GM20431 (cell line): Measurements from ENCODE around the gene BPGM.

Experiments
- in situ Hi-C: fragments of 300-500 bp; cut with MseI, MboI; formaldehyde crosslinking; loops from one replicate; pipeline ENCODE4 v1.15.0; 2020; ENCODE audit warnings: low sequenced_read_pairs; ENCODE audit not compliant: unreplicated experiment

BPGM gene

DNA sequence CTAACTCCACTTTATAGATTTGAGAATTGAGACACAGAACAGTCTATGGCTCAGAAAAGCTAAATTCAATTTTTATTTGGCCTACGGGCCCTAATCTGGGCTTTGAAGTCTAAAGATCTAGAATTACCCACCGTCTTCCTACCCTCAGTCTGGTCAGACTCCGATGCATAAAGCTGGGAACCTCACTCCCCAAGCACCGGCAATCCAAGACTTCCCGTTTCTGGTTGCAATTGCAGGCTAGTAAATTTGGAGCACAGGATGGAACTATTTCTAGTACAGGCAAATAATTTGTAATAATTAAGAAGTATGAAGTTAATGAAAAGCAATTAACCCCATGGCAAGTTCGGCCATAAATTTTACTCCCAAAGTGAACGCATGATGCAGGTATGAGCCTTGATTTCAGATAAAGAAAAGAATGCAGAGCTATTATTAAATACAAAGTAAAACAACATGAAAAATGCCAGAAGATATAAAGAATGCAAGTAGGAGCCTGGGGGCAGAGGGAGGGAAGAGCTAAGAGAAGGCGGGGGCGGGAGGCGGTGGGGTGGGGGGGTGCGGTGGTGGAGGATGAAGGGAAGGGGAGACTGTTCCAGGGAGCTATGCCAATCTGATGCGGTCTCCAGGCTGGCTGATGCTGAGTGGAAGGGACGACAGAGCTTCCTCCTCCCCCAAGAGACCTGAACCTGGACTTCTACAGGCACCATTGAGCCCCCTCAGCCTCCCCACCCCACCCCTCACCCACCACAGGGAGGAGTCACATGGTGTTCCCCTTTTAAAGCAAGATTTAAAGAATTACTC lies 45.1 kb downstream of the BPGM start:
- in situ Hi-C loops: no loop called here

DNA sequence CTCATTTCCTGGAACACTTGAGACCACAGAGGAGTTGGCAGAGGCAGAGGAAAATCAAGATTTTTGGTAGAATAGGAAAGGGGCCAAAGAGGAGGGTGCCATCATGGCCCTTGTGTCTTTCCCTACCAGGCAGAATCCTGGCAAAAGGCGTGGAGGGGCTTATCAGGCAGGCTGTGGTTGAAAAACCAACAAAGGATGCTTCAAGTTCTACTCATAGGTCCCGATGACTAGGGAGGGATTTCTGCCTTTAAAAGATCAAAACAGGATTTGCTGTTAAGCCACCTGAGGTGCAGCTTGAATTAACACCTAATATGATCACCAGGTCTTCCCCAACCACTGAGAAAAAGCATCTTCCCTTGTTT lies 45.7 kb downstream of the BPGM start:
- in situ Hi-C loops: no loop called here

DNA sequence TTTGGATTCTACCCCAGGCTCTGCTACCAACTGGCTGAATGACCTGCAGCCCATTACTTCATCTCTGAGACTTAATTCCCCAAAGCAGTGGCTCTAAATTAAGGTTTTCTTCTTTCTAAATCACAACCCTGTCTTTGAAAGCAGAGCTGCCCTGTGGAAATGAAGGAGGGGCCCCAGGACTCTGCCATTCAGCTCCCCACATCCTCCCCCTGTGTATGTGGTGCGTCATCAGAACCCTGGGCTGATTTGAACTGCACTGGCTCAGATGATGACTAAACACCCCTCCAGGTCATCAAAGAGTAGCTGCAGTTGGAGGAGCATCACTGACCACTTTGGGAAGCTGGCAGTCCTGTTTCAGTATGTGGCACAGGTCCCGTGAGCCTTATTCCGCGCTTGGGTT lies 46.6 kb downstream of the BPGM start:
- in situ Hi-C loops: no loop called here

DNA sequence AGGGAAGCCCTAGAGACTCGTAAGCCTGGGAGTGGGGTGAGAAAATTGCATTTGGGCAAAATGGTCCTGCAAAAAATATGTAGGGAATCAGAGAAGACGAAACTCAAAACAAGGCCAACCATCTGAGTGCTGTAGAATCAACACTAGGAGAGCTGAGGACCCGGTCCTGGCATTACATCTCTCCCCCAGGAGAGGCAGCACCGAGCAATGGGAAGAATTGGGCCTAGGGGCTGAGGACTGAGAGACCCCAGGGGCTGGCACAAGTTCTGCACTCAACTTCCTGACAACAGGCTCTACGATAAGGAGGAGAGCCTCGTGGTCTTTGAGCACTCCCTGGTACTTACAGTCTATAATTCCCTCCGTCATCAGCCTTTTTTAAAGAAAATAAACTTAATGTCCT lies 47.6 kb downstream of the BPGM start:
- in situ Hi-C loops: no loop called here

DNA sequence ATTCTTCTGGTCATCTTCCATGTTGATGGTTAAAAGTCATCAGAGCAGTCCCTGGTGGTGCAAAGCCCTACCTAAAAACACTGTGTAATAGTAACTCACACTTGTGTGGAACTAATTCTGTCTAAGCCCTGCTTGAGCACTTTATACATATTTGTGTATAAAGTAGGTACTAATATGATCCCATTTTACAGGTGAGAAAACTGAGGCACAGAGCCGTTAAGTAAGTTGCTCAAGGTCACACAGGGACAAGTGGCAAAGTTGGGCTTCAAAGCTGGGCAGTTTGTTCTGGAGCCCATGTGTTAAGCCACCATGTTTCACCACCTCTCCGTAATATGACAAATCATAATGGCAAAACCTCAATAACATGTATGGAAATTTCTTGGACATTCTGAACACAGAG lies 48.1 kb downstream of the BPGM start:
- in situ Hi-C loops: no loop called here

DNA sequence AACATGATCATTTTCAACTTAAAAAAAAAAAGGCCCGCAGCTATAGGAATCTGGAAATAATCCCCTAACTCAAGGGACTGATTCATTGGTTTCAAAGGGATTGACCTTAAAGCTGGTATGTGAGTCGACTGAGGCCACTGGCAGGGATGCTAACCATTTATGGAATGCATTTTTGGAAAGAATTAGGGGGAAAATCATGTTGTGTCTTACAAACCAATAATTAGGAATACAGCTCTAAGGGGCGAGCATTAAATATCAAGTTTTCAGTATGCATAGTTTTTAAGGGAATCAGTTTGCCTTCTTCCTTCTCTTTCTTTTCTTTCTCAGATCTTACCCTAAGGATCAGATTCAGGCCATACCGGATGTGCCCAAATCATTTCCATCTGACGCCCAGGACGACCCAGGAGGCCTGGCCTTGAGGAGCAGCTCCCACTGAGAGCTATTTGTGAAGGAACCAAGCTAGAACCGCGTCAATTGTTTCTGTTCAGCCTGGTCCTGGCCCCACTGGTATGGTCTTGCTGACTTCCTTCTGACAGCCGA lies 48.7 kb downstream of the BPGM start:
- in situ Hi-C loops: no loop called here

DNA sequence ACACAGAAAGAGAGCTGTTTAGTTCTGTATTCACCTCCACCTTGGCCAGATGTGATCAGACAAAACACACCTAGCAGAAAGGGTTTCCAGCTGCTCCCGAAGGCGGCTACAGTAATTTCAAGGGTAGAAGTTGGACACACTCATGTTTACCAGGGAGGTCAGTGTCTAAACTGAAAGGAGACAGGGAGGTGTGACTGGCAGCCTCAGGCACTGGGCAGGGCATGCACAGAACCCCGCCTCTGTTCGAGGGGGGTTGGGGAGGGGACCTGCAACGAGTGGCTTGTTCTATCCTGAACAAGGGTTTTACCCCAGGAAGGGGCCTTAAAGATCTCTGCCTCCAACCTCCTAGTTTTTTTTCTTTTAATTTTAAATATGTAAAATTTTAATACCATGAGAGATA lies 49.6 kb downstream of the BPGM start:
- in situ Hi-C loops: no loop called here

DNA sequence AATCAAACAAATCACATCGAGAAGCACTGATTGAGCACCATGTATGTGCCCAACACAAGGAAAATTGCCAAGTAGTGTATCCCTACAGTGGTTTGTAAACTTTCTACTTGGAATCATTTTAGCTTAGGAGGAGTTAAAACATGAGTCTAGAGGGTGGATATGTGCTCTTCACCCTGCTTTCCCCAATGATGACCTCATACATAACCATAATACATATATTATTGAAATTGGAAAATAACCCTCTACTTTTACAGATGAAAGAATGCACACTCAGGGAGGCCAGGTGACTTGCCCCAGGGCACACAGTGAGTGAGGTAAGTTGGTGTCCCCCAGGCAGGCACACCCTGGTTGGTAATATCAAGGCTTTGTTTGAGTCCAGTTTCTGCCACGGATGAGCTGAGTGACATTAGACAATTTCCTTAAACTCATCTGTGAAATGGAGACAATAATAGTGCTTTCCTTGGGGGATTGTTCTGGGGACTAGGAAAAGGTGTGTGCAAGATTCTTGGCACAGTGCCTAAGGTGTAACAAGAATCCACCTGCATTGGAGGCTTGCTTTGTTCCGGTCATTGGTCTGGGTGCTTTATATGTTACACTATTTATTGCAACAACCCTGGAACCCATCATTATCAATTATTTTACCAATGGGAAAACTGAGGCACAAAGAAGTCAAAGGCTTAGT lies 50.7 kb downstream of the BPGM start:
- in situ Hi-C loops: no loop called here

DNA sequence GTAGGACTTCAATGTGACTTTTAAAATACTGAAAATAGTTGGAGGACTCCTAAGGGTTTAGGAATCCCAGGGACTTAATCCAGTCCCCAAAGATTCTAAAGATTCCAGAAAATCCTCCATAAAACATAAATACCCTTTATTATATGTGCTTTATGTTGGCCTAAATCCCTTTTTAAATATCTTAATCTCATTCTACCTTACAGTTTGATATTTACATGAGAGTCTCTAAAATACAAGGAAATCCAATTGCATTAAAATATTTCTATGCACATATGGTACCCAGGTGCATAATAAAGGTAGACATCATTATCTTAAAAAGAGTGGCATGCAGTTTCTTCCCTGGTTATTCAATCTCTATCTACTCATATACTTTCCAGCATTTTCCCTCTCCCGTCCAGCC lies 51.8 kb downstream of the BPGM start:
- in situ Hi-C loops: no loop called here

DNA sequence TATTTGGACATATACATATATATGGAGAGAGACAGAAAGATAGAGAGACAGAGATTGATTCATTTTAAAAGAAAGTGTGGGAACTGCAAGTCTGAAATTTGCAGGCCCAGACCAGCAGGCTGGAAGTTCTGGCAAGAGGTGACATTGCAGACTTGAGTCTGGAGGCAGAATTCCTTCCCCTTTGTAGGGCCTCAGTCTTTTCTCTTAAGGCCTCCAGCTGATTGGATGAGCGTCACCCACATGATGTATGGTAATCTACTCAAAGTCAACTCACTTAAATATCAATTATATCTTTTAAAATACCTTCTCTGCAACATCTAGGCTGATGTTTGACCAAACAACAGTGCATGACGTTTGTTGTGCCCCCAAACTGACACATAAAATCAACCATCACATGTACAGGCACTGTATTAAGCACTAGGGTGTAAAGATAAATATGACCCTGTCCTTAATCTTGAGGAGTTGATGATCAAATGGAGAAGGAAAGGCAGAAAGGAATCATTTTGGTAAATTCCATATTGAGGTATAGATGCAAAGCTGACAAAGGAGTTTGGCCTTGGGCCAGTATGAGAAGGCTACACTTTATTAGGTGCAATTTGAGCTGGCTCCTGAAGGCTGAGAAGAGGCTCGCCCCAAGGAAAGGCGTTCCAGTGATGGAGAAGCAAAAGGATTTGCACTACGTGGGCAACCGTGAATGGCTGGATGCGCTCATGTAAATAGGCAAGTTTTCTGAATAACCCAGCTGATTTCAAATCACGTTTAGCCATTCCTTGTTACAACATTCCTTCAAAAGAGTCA lies 52.6 kb downstream of the BPGM start:
- in situ Hi-C loops: no loop called here

DNA sequence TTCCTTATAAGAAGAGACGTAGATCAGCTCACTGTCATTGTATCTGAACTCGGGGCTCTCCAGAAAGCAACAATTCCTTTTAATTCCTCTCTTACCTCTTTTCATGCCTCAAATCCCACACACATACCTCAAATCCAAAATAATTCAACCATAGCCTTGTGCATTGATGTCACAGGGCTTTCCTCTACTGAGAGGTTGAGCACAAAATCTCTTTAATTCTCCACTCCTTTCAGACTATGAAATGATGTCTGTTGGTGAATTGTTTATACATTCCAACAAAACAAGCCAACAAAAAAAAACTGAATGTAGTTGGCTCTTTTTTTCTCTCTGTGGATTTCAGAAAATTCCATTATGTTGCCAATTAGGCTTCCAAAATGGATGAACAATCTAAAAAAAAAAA lies 53.2 kb downstream of the BPGM start:
- in situ Hi-C loops: no loop called here

DNA sequence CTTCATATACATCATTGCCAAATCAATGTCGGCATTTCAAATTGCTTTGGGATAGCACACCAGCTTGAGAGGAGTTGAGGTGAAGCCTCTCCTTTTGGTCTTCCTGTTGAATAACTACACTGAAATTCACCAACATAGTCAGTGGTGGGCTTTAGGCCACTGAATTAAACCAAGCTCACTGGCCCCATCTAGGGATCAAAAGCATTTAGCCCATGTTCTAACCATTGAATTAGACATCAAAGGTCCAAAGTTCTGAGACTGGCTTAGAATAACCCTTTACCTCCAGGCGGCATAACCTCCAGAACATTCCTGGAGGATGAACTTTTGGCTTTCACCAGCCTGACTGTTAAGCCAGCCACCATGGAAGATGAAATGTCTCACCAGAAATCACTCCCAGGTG lies 54.6 kb downstream of the BPGM start:
- in situ Hi-C loops: no loop called here

DNA sequence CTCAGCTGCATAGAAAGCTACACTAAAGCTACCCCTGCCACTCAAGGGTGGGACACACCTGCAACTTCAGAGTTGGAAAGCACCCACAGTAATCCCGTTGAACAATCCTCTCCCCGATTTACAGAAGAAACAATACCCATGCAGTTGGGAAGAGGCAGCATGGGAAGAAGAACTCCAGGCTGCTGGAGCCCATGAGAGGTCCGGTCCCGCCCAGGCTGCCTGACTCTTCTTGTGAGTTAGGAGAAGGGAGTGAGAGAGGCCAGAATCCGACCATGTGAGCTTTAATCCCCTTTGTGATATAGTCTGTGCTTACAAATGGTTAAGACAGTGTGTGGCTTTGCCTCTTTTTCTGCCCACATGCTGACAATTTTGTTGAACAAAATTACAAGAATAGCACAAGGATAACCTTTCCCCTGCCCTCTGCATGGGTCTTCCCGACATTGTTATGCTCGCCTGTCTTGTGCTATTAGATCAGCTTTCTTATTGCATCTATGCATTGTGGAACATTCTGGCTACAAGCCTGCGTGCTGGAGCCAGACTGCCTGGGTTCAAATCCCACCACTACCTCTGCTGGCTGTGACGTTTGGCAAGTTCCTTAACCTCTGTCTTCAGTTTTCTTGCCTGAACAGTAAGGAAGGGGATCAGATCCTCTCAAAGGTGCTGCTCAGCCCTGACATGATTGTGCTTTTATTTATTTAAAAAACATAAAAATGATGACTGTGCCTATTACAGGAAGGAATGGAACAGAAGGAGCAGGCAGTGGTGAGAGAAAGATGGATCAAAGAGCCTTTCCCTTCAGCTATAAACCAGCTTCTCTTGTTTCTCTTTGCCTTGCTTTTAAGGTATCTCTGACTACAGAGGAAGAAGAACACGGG lies 56.0 kb downstream of the BPGM start:
- in situ Hi-C loops: no loop called here

DNA sequence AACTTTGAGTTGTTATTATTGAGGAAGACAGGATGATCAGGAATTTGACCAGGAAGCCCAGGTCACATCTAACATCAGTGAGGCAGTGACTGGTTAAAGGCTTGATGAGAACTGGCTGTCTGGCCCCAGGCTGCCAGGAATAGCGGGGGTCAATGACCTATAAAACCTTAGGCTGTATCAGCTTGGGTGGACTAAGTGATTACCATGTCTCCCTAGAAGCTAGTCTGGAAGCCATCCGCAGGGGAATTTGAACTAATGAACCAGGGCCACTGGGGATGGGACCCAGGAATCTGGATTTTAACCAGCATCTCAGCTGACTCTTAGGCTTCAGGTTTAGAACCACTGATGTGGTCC lies 56.6 kb downstream of the BPGM start:
- in situ Hi-C loops: no loop called here

DNA sequence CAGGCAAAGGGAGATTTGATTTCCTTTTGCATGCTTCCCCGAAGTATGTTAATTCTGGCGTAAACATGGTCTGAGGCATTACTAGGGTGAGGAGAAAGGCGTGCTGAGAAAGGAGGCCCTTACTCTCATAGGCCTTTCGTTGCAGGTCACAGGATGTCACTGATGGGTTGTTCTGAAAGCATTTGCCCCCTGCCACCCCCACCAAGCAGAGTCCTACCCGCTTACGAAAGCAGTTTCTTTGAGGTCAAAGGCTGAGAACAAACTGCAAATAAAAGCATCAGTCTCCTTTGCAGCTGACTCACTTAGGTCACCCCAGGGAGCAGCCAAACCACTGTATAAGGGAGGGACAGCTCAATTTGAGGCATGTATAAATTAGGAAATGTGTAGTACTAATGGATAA lies 57.1 kb downstream of the BPGM start:
- in situ Hi-C loops: no loop called here

DNA sequence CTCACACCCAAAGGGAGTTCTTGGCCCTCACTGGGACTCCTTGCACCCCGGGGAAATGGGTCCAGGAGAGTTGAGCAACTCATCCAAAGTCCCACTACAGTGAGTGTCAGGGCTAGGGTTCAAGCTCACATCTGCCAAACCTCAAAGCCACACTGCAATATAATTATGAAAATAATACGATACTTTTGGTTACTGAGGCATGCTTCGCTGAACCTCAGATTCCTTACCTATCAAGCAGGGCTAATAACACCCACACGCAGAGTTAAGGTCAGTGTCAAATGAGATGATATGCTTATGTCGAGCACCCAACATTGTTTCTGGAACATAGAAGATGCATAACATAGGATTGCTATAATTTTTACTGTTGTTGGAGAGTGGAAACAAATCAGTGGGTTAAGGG lies 58.2 kb downstream of the BPGM start:
- in situ Hi-C loops: no loop called here

DNA sequence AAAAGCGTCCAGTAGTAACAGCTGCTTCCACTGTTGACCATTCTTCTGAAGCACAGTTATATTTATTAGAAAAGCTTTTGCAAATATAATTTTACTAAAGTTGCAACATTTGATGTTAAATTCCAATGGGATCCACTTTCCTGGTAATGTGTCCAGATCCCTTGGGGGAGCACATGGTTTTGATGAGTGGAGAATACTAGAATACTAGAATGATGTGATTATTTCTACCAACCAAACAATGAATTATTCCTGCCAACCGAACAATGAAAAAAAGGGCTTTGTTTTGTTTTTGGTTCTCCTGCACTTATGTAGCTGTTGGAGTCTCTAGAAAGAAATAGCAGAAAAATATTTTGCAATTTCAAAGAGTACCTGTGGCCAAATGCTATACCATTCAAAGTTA lies 59.1 kb downstream of the BPGM start:
- in situ Hi-C loops: no loop called here

DNA sequence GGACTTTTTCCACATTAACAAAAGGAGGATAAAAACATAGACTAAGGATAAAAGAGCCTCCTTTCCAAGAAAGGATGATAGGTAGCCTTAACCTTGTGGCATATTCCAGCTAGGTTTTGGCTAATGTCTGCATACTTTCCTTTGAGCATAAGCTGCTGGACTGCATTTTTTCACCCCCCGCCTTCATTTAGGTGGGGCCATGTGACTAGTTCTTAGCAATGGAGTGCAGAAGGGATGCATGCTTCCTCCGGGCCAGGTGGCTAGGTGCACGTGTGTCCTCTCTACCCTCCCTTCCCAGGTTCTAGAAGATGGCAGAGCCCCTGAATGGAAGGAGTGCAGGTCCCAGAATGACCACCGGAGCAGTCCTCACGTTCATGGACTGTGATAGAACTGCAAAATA lies 59.8 kb downstream of the BPGM start:
- in situ Hi-C loops: no loop called here

DNA sequence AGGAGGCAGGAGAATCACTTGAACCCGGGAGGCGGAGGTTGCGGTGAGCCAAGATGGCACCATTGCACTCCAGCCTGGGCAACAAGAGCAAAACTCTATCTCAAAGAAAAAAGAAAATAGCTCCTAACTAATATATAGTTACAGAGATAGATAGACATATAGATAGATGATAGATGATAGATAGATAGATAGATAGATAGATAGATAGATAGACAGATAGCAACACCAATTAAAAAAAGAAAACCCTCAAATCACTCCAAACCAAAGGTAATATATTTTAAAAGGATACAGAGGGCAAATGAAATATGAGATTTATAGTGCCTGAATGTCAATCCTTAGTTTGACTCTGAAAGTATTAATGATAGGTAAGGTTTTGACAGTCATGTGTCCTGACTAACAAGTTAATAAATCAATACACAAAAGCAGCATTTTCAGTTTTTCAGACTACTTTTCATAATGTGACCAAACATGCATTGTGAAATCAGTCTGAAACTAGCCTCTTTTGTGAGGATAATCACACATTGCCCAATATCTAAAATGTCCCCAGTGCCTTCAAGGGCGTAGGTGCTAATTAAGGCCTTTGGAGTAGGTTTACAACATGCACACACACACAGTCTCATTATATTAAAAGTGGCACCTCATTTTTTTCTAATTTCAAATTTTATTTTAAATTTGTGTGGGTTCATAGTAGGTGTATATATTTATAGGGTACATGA lies 61.2 kb downstream of the BPGM start:
- in situ Hi-C loops: no loop called here
